ENCODE measurements around the gene PRKCB. TPM values are rescaled to one million over a fixed set of nuclear protein-coding genes. Genes with fewer than 3 reads are reported as not detected.

The PRKCB gene
- total and polyA plus RNA-seq, 2 donors (not counting 1 experiment from before 2014, with no cell fraction given) = 0.01 TPM; not detected in 1

GRCh38 chr16:24178496-24178895 is 342.7 kb downstream of the PRKCB start:
- no peak overlapping the region for H3K27ac ChIP-seq (ENCODE audit: insufficient read depth, low read length)
- no peaks in the 10 kb centered on the region for H3K79me2 ChIP-seq (ENCODE audit: control insufficient read depth, insufficient read depth, low read length)
- no peak for DNase-seq (ENCODE audit: low read depth in 2 of 2)

DNA sequence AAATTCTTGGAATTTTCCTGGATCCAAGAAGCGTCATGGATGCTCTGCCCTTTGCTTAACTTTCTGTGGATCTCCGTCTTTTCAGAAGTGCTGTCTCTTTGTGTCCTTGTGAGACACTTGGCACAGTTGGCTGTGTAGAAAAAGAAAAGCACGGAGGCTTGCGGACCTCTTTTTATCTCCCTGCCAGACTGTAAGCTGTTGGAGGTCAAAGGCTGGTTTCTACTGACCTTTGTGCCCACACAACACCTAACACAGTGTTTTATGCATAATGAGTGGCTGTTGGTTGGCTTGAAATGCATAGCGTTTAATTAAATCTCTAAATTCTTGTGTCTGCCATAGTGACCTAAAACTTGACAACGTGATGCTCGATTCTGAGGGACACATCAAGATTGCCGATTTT is 344.7 kb downstream of the PRKCB start:
- H4K20me1 ChIP-seq (ENCODE audit: control insufficient read depth, extremely low read depth, insufficient read depth, low read length) = no peaks in the 10 kb centered on the region
- no peaks in the 10 kb centered on the region for H3K4me1 ChIP-seq (ENCODE audit: control insufficient read depth, extremely low read depth, insufficient read depth, low read length)
- H3K9ac ChIP-seq (ENCODE audit: insufficient read depth, low read length) = no peak overlapping the region
- H3K36me3 ChIP-seq (ENCODE audit: control insufficient read depth, insufficient read depth, low read length) = no peaks in the 10 kb centered on the region
- H3K27ac ChIP-seq (ENCODE audit: insufficient read depth, low read length) = no peak overlapping the region
- no peak overlapping the region for H3K4me3 ChIP-seq (replicated peaks in 1 of 4; ENCODE audit: control extremely low read depth in 1 of 4, insufficient read depth in 1 of 4, low read depth in 3 of 4, low read length in 4 of 4)
- no peaks in the 10 kb centered on the region for H3K9me3 ChIP-seq (ENCODE audit: control insufficient read depth, insufficient read depth, low read depth, low read length)
- no peaks in the 10 kb centered on the region for H3K79me2 ChIP-seq (ENCODE audit: control insufficient read depth, insufficient read depth, low read length)
- H3K27me3 ChIP-seq (ENCODE audit: control insufficient read depth, insufficient read depth, low read length) = no peaks in the 10 kb centered on the region
- DNase-seq (ENCODE audit: low read depth in 2 of 2) = no peak
- no peak overlapping the region for H3K4me2 ChIP-seq (ENCODE audit: extremely low read depth, insufficient read depth, low read length)
- no peak overlapping the region for H2AFZ ChIP-seq (ENCODE audit: low read length)
- TF ChIP-seq CTCF (conservative IDR thresholded peaks at IDR 0.05 in 1 of 2, IDR thresholded peaks at IDR 0.05 in 1 of 2; ENCODE audit: low read depth in 1 of 2, low read length in 2 of 2) = no peak

More at GRCh38 chr16:24178496-24178895, 342.7 kb downstream of the PRKCB start:
- Histone ChIP-seq H3K27me3 (ENCODE audit: control insufficient read depth, insufficient read depth, low read length) (no peaks in the 10 kb centered on the region), H3K36me3 (ENCODE audit: control insufficient read depth, insufficient read depth, low read length) (no peaks in the 10 kb centered on the region), H3K9ac (ENCODE audit: insufficient read depth, low read length) (no peak overlapping the region), H2AFZ (ENCODE audit: low read length) (no peak overlapping the region), H3K4me2 (ENCODE audit: extremely low read depth, insufficient read depth, low read length) (no peak overlapping the region), H4K20me1 (ENCODE audit: control insufficient read depth, extremely low read depth, insufficient read depth, low read length) (no peaks in the 10 kb centered on the region), H3K4me1 (ENCODE audit: control insufficient read depth, extremely low read depth, insufficient read depth, low read length) (no peaks in the 10 kb centered on the region), H3K9me3 (ENCODE audit: control insufficient read depth, insufficient read depth, low read depth, low read length) (no peaks in the 10 kb centered on the region), H3K4me3 (replicated peaks in 1 of 4; ENCODE audit: control extremely low read depth in 1 of 4, insufficient read depth in 1 of 4, low read depth in 3 of 4, low read length in 4 of 4) (no peak overlapping the region)
- TF ChIP-seq EZH2 (IDR thresholded peaks at IDR 0.05; ENCODE audit: low read length, missing control alignments) (no peak), CTCF (conservative IDR thresholded peaks at IDR 0.05 in 1 of 2, IDR thresholded peaks at IDR 0.05 in 1 of 2; ENCODE audit: low read depth in 1 of 2, low read length in 2 of 2) (no peak)

GRCh38 chr16:24188021-24188542 is 352.3 kb downstream of the PRKCB start:
- Histone ChIP-seq H3K79me2 (ENCODE audit: control insufficient read depth, insufficient read depth, low read length) (no peaks in the 10 kb centered on the region), H3K9ac (ENCODE audit: insufficient read depth, low read length) (no peak overlapping the region), H3K4me2 (ENCODE audit: extremely low read depth, insufficient read depth, low read length) (no peak overlapping the region), H3K27ac (ENCODE audit: insufficient read depth, low read length) (no peak overlapping the region), H4K20me1 (ENCODE audit: control insufficient read depth, extremely low read depth, insufficient read depth, low read length) (no peaks in the 10 kb centered on the region), H3K9me3 (ENCODE audit: control insufficient read depth, insufficient read depth, low read depth, low read length) (no peaks in the 10 kb centered on the region), H3K27me3 (ENCODE audit: control insufficient read depth, insufficient read depth, low read length) (no peaks in the 10 kb centered on the region), H3K4me3 (replicated peaks in 1 of 4; ENCODE audit: control extremely low read depth in 1 of 4, insufficient read depth in 1 of 4, low read depth in 3 of 4, low read length in 4 of 4) (no peak overlapping the region), H3K36me3 (ENCODE audit: control insufficient read depth, insufficient read depth, low read length) (no peaks in the 10 kb centered on the region), H2AFZ (ENCODE audit: low read length) (no peak overlapping the region), H3K4me1 (ENCODE audit: control insufficient read depth, extremely low read depth, insufficient read depth, low read length) (no peaks in the 10 kb centered on the region)
- no peak for DNase-seq (ENCODE audit: low read depth in 2 of 2)
- TF ChIP-seq EZH2 (IDR thresholded peaks at IDR 0.05; ENCODE audit: low read length, missing control alignments) = no peak
- no peak for TF ChIP-seq CTCF (conservative IDR thresholded peaks at IDR 0.05 in 1 of 2, IDR thresholded peaks at IDR 0.05 in 1 of 2; ENCODE audit: low read depth in 1 of 2, low read length in 2 of 2)
